Keratinocyte (primary cell): ENCODE measurements around the gene TMEM200C. TPM values are rescaled to one million over a fixed set of nuclear protein-coding genes. Genes with fewer than 3 reads are reported as not detected.

ENCODE experiments used
- DNase-seq: peaks from one replicate; pipeline ENCODE4 v3.0.0-alpha.2; 2011; ENCODE audit warnings: low read depth, missing footprints, low spot score
- FAIRE-seq: peaks from 2 replicates; lab custom pipeline; 2011; peaks lifted over from hg19 to GRCh38; lab: Jason Lieb, UNC
- H2AFZ ChIP-seq: 2 replicates; pipeline ENCODE4 v1.6.0; 2012; ENCODE audit warnings: low read length, control low read depth, inconsistent platforms; ENCODE audit not compliant: control insufficient read depth
- H3K27ac ChIP-seq: 2 replicates; pipeline ENCODE4 v1.5.1; 2011; ENCODE audit warnings: low read length; ENCODE audit not compliant: control insufficient read depth, insufficient read depth
- H3K27me3 ChIP-seq: 3 replicates; pipeline ENCODE4 v1.6.0; 2011; ENCODE audit warnings: low read length; ENCODE audit not compliant: control insufficient read depth, insufficient read depth; ENCODE audit errors: extremely low read depth
- H3K36me3 ChIP-seq, 2 experiments: 2 replicates in 1 of 2; 3 replicates in 1 of 2; pipeline ENCODE4 v1.5.1; 2011; ENCODE audit warnings: low read length in 2 of 2, mild to moderate bottlenecking in 1 of 2; ENCODE audit not compliant: control insufficient read depth in 2 of 2, insufficient read depth in 2 of 2; ENCODE audit errors: extremely low read depth in 1 of 2
- H3K4me1 ChIP-seq: 3 replicates; pipeline ENCODE4 v1.5.1; 2011; ENCODE audit warnings: low read length; ENCODE audit not compliant: control insufficient read depth, insufficient read depth; ENCODE audit errors: extremely low read depth
- H3K4me2 ChIP-seq: 3 replicates; pipeline ENCODE4 v1.6.0; 2011; ENCODE audit warnings: low read depth, low read length; ENCODE audit not compliant: control insufficient read depth, insufficient read depth; ENCODE audit errors: extremely low read depth
- H3K4me3 ChIP-seq, 3 experiments: fragments of 200-600 bp in 1 of 3; sonication (generic) in 1 of 3; 2 replicates in 2 of 3; 3 replicates in 1 of 3; pipeline ENCODE4 v1.5.1; 2011 to 2016; ENCODE audit warnings: low read length in 3 of 3, mild to moderate bottlenecking in 3 of 3, control low read depth in 2 of 3, inconsistent platforms in 1 of 3, low read depth in 1 of 3, mixed read lengths in 1 of 3, mixed run types in 1 of 3, moderate library complexity in 1 of 3; ENCODE audit not compliant: control insufficient read depth in 2 of 3, insufficient read depth in 2 of 3; ENCODE audit errors: extremely low read depth in 1 of 3
- H3K79me2 ChIP-seq: 2 replicates; pipeline ENCODE4 v1.6.0; 2012; ENCODE audit warnings: low read length; ENCODE audit not compliant: control insufficient read depth, insufficient read depth
- H3K9ac ChIP-seq: 3 replicates; pipeline ENCODE4 v1.6.0; 2011; ENCODE audit warnings: low read length; ENCODE audit not compliant: control insufficient read depth, insufficient read depth; ENCODE audit errors: extremely low read depth
- H3K9me1 ChIP-seq: 3 replicates; pipeline ENCODE4 v1.6.0; 2011; ENCODE audit warnings: low read length; ENCODE audit not compliant: control insufficient read depth, insufficient read depth; ENCODE audit errors: extremely low read depth
- H3K9me3 ChIP-seq: 2 replicates; pipeline ENCODE4 v1.5.1; 2012; ENCODE audit warnings: low read depth, low read length; ENCODE audit not compliant: control insufficient read depth
- H4K20me1 ChIP-seq: 3 replicates; pipeline ENCODE4 v1.6.0; 2011; ENCODE audit warnings: low read length; ENCODE audit not compliant: control insufficient read depth, insufficient read depth; ENCODE audit errors: extremely low read depth
- EZH2 ChIP-seq: IDR thresholded peaks from one replicate; pipeline ENCODE4 v1.6.1; 2012; ENCODE audit warnings: inconsistent platforms, mild to moderate bottlenecking, low read length, moderate library complexity
- dilution Hi-C: fragments of 300-500 bp; cut with MboI; formaldehyde crosslinking; loops from one replicate; pipeline ENCODE4 v1.7.0; 2020; ENCODE audit warnings: low sequenced_read_pairs; ENCODE audit not compliant: extremely low pct_ligation_motif_present
- polyA plus RNA-seq, 5 experiments: library from polyadenylated mRNA; depleted of rRNA in 3 of 5; stranded (reverse) in 3 of 5; stranded (forward) in 1 of 5; unstranded in 1 of 5; fragments of >200 nt; gene quantifications; 1 replicate in 1 of 5; 2 replicates in 3 of 5; 3 replicates in 1 of 5; pipeline versions ENCODE4 v1.2.1 to v1.2.3, GENCODE V29; 2011 to 2012; ENCODE audit warnings: missing spikeins in 2 of 5, low read depth in 1 of 5, low replicate concordance in 1 of 5
- TF ChIP-seq, protein P1 (sequence below), 3 experiments: IDR thresholded peaks in 1 of 3; conservative IDR thresholded peaks in 1 of 3; optimal IDR thresholded peaks in 1 of 3; 2 replicates in 2 of 3; 3 replicates in 1 of 3; pipeline versions ENCODE3 to v1.5.1; 2011; ENCODE audit warnings: low read length in 3 of 3, mild to moderate bottlenecking in 3 of 3, moderate library complexity in 2 of 3, control low read depth in 1 of 3, inconsistent platforms in 1 of 3; ENCODE audit not compliant: insufficient read depth in 2 of 3; ENCODE audit errors: extremely low read depth in 1 of 3

The TMEM200C gene
- polyA plus RNA-seq, 1 donor (not counting 4 experiments of a cell fraction or from before 2014, with no cell fraction given): not detected

DNA sequence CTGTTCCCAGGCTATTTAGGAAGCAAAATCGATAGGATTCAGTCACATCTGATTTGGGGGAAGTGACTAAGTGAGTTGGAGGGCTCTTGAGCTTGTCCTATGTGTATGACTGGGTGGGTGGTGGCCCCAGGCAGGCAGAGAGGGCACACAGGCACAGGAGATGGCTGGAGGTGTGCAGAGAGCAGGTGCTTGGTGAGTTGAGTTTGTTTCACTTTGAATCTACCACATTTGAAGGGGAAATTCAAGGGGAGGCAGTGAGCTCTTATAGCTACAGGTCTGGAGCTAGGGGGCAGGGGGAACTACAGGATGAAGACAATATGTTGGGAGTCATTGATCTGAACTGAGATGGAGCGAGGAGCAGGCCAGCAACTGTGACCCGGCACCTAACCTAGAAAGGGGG, 42.5 kb upstream of the TMEM200C start:
- Histone ChIP-seq H3K9me1 (no peaks in the 10 kb centered on the region), H3K4me3 (no peak overlapping the region), H3K79me2 (no peaks in the 10 kb centered on the region), H3K36me3 (no peaks in the 10 kb centered on the region), H3K9ac (no peak overlapping the region), H2AFZ (no peak overlapping the region), H3K27me3 (no peaks in the 10 kb centered on the region), H4K20me1 (no peaks in the 10 kb centered on the region), H3K4me1 (no peaks in the 10 kb centered on the region), H3K4me2 (no peak overlapping the region), H3K9me3 (no peaks in the 10 kb centered on the region), H3K27ac (no peak overlapping the region)
- DNase-seq: no peak
- dilution Hi-C loops: no loop called here
- no peak for TF ChIP-seq EZH2
- TF ChIP-seq, protein P1, sequence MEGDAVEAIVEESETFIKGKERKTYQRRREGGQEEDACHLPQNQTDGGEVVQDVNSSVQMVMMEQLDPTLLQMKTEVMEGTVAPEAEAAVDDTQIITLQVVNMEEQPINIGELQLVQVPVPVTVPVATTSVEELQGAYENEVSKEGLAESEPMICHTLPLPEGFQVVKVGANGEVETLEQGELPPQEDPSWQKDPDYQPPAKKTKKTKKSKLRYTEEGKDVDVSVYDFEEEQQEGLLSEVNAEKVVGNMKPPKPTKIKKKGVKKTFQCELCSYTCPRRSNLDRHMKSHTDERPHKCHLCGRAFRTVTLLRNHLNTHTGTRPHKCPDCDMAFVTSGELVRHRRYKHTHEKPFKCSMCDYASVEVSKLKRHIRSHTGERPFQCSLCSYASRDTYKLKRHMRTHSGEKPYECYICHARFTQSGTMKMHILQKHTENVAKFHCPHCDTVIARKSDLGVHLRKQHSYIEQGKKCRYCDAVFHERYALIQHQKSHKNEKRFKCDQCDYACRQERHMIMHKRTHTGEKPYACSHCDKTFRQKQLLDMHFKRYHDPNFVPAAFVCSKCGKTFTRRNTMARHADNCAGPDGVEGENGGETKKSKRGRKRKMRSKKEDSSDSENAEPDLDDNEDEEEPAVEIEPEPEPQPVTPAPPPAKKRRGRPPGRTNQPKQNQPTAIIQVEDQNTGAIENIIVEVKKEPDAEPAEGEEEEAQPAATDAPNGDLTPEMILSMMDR (optimal IDR thresholded peaks at IDR 0.05 in 1 of 3, IDR thresholded peaks at IDR 0.05 in 1 of 3, conservative IDR thresholded peaks at IDR 0.05 in 1 of 3; ENCODE audit: extremely low read depth in 1 of 3, insufficient read depth in 2 of 3, low read length in 3 of 3): no peak
- no peak for FAIRE-seq

DNA sequence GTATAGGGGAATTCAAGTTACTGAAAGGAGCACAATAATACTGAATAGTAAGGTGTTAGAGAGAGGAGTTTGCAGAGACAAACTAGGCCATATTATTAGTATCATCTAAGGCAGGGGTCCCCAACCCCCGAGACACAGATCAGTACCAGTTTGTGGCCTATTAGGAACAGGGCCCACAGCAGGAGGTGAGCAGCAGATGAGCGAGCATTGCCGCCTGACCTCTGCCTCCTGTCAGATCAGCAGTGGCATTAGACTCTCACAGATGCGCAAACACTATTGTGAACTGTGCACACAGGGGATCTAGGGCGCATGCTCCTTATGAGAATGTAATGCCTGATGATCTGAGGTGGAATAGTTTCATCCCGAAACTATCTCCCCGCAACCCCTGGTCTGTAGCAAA, 41.8 kb upstream of the TMEM200C start:
- no peaks in the 10 kb centered on the region for H3K9me3 ChIP-seq
- H4K20me1 ChIP-seq: no peaks in the 10 kb centered on the region
- H2AFZ ChIP-seq: no peak overlapping the region
- no peaks in the 10 kb centered on the region for H3K79me2 ChIP-seq
- H3K36me3 ChIP-seq: no peaks in the 10 kb centered on the region
- H3K4me3 ChIP-seq: no peak overlapping the region
- peaks cover 3% of the 10 kb centered on the region for H3K27me3 ChIP-seq
- no peak for TF ChIP-seq EZH2
- dilution Hi-C loops: no loop called here
- DNase-seq: no peak
- H3K9ac ChIP-seq: no peak overlapping the region
- H3K4me1 ChIP-seq: no peaks in the 10 kb centered on the region
- H3K4me2 ChIP-seq: no peak overlapping the region
- no peak overlapping the region for H3K27ac ChIP-seq
- FAIRE-seq: no peak
- H3K9me1 ChIP-seq: no peaks in the 10 kb centered on the region

DNA sequence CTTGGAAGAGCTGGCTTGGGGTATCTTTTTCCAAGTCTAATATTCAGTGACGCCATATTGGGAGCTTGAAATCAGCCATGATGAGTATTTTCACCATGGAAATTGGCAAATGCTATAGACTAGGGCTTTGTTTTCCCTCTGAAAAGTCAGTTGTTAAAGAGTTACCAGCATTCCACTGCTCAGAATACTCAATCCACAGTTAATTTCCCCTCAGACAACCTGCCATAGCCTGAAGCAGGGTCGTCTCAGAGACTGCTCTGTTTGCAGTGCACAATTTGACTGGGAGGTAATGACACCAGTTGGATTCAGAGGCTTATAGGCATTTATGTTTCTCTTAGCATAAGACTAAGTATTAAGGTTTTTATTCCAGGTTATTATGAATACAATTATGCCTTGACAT, 35.5 kb upstream of the TMEM200C start:
- Histone ChIP-seq H3K27ac (no peak overlapping the region), H3K9ac (no peak overlapping the region), H4K20me1 (no peaks in the 10 kb centered on the region), H3K27me3 (peaks cover 6% of the 10 kb centered on the region), H3K36me3 (no peaks in the 10 kb centered on the region), H3K4me1 (no peaks in the 10 kb centered on the region), H3K79me2 (no peaks in the 10 kb centered on the region), H3K9me1 (no peaks in the 10 kb centered on the region), H3K4me3 (no peak overlapping the region), H3K9me3 (no peaks in the 10 kb centered on the region), H2AFZ (no peak overlapping the region), H3K4me2 (no peak overlapping the region)
- FAIRE-seq (no peak), DNase-seq (no peak)
- dilution Hi-C loops: no loop called here
- no peak for TF ChIP-seq EZH2
